ENCODE results near the gene MAPK13. TPM values are rescaled to one million over a fixed set of nuclear protein-coding genes. Genes with fewer than 3 reads are reported as not detected.

The MAPK13 gene
- total RNA-seq, 2 donors from 2014 or later = 14.6 to 16.0 TPM

- peaks cover 7% of the 10 kb centered on the region for H3K36me3 Mint-ChIP-seq (ENCODE audit: low read depth)
- no peak overlapping the region for H3K27ac Mint-ChIP-seq
- H3K27me3 Mint-ChIP-seq (ENCODE audit: insufficient read depth) = no peaks in the 10 kb centered on the region
These were observed 48.2 kb downstream of the MAPK13 start for GRCh38 chr6:36178544-36178943.

GRCh38 chr6:36180126-36180525 is 49.8 kb downstream of the MAPK13 start:
- no peak for TF ChIP-seq CTCF (conservative IDR thresholded peaks at IDR 0.05)
- Mint-ChIP-seq H3K4me3 (no peak overlapping the region), H3K4me1 (no peaks in the 10 kb centered on the region), H3K36me3 (ENCODE audit: low read depth) (peaks cover 7% of the 10 kb centered on the region), H3K27me3 (ENCODE audit: insufficient read depth) (no peaks in the 10 kb centered on the region), H3K9me3 (peaks cover 22% of the 10 kb centered on the region), H3K27ac (no peak overlapping the region)
- H3K27me3 ChIP-seq (ENCODE audit: control insufficient read depth, insufficient read depth, low read length, poor library complexity, severe bottlenecking) = no peaks in the 10 kb centered on the region
- peaks cover 40% of the 10 kb centered on the region for H3K9me3 ChIP-seq (ENCODE audit: control insufficient read depth, low read length)
- H3K4me1 ChIP-seq (ENCODE audit: control insufficient read depth, insufficient read depth, low read length) = no peaks in the 10 kb centered on the region
- H3K27ac ChIP-seq (ENCODE audit: low read depth, low read length) = no peak overlapping the region
- 88 to 98% methylated on average over 1 of the region's 1 CpG for WGBS, 2 experiments (ENCODE audit: insufficient coverage in 1 of 2, insufficient read length in 1 of 2)
- no peaks in the 10 kb centered on the region for H3K36me3 ChIP-seq (ENCODE audit: control insufficient read depth, insufficient read depth, low read length)
- no peak for DNase-seq
- H3K4me3 ChIP-seq (ENCODE audit: low read length) = no peak overlapping the region
- H3K9ac ChIP-seq (ENCODE audit: extremely low read depth, low read length, poor library complexity, severe bottlenecking) = no peak overlapping the region

More at GRCh38 chr6:36178544-36178943, 48.2 kb downstream of the MAPK13 start:
- H3K9me3 ChIP-seq (ENCODE audit: control insufficient read depth, low read length) = peaks cover 40% of the 10 kb centered on the region
- no peak overlapping the region for H3K9ac ChIP-seq (ENCODE audit: extremely low read depth, low read length, poor library complexity, severe bottlenecking)
- H3K4me1 Mint-ChIP-seq = no peaks in the 10 kb centered on the region
- H3K27ac ChIP-seq (ENCODE audit: low read depth, low read length) = no peak overlapping the region
- no peak overlapping the region for H3K4me3 ChIP-seq (ENCODE audit: low read length)
- H3K36me3 ChIP-seq (ENCODE audit: control insufficient read depth, insufficient read depth, low read length) = no peaks in the 10 kb centered on the region
- H3K9me3 Mint-ChIP-seq = peaks cover 22% of the 10 kb centered on the region
- no peaks in the 10 kb centered on the region for H3K4me1 ChIP-seq (ENCODE audit: control insufficient read depth, insufficient read depth, low read length)
- no peak for DNase-seq
- H3K27me3 ChIP-seq (ENCODE audit: control insufficient read depth, insufficient read depth, low read length, poor library complexity, severe bottlenecking) = no peaks in the 10 kb centered on the region
- no peak overlapping the region for H3K4me3 Mint-ChIP-seq
- TF ChIP-seq CTCF (conservative IDR thresholded peaks at IDR 0.05) = no peak

- H3K4me3 Mint-ChIP-seq = no peak overlapping the region
- no peak for TF ChIP-seq CTCF (conservative IDR thresholded peaks at IDR 0.05)
These were observed 54.0 kb downstream of the MAPK13 start for GRCh38 chr6:36184311-36184710.

More at GRCh38 chr6:36184311-36184710, 54.0 kb downstream of the MAPK13 start:
- no peaks in the 10 kb centered on the region for H3K27me3 Mint-ChIP-seq (ENCODE audit: insufficient read depth)
- H3K4me1 Mint-ChIP-seq = no peaks in the 10 kb centered on the region
- Histone ChIP-seq H3K9me3 (ENCODE audit: control insufficient read depth, low read length) (peaks cover 11% of the 10 kb centered on the region), H3K36me3 (ENCODE audit: control insufficient read depth, insufficient read depth, low read length) (no peaks in the 10 kb centered on the region), H3K4me1 (ENCODE audit: control insufficient read depth, insufficient read depth, low read length) (no peaks in the 10 kb centered on the region), H3K4me3 (ENCODE audit: low read length) (no peak overlapping the region), H3K9ac (ENCODE audit: extremely low read depth, low read length, poor library complexity, severe bottlenecking) (no peak overlapping the region), H3K27me3 (ENCODE audit: control insufficient read depth, insufficient read depth, low read length, poor library complexity, severe bottlenecking) (no peaks in the 10 kb centered on the region), H3K27ac (ENCODE audit: low read depth, low read length) (no peak overlapping the region)
- H3K9me3 Mint-ChIP-seq = no peaks in the 10 kb centered on the region
- no peak for DNase-seq
- H3K27ac Mint-ChIP-seq = no peak overlapping the region
- H3K36me3 Mint-ChIP-seq (ENCODE audit: low read depth) = no peaks in the 10 kb centered on the region

Data from endodermal cell (in vitro differentiated cells).